Upper lobe of left lung (tissue), 4 donors: Measurements from ENCODE around the gene NKIRAS1.

Experiments used
- POLR2A ChIP-seq, 4 donors: fragments of 450-650 bp; IDR thresholded peaks; one replicate each; pipeline ENCODE4 v1.5.1; 2016 to 2017; ENCODE audit warnings: antibody characterized with exemption in 4 of 4, mild to moderate bottlenecking in 2 of 4
- POLR2AphosphoS5 ChIP-seq, 2 donors: sonication (generic); formaldehyde crosslinking; IDR thresholded peaks; one replicate each; pipeline ENCODE4 v1.5.1; 2017; ENCODE audit warnings: antibody characterized with exemption in 2 of 2
- TF ChIP-seq, protein P1 (sequence below), 6 experiments: fragments of 450-650 bp in 4 of 6; fragments of 200-600 bp in 2 of 6; sonication (generic) in 2 of 6; IDR thresholded peaks; one replicate each; pipeline ENCODE4 v1.5.1; 2016 to 2019; ENCODE audit warnings: antibody characterized with exemption in 6 of 6

DNA sequence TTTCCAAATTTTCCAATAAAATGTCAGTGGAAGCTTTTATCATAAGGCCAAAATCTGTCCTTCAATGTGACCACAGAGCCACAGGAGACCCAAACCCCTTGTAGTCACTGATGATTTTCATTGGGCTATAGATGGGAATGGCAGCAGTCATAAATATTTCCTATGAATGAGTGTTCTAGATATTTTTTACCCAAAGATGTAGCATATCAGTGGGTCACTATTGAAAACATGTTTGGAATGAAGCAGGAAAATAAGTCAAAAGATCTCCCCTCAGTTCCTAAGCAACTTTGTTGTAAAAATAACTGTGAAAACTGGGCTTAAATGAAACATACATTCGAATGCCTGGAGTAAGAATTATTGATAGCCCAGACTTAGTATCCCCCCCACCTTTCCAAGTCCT is 49.0 kb downstream of the NKIRAS1 start:
- TF ChIP-seq, protein P1, sequence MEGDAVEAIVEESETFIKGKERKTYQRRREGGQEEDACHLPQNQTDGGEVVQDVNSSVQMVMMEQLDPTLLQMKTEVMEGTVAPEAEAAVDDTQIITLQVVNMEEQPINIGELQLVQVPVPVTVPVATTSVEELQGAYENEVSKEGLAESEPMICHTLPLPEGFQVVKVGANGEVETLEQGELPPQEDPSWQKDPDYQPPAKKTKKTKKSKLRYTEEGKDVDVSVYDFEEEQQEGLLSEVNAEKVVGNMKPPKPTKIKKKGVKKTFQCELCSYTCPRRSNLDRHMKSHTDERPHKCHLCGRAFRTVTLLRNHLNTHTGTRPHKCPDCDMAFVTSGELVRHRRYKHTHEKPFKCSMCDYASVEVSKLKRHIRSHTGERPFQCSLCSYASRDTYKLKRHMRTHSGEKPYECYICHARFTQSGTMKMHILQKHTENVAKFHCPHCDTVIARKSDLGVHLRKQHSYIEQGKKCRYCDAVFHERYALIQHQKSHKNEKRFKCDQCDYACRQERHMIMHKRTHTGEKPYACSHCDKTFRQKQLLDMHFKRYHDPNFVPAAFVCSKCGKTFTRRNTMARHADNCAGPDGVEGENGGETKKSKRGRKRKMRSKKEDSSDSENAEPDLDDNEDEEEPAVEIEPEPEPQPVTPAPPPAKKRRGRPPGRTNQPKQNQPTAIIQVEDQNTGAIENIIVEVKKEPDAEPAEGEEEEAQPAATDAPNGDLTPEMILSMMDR (IDR thresholded peaks at IDR 0.05) = no peak
- TF ChIP-seq POLR2AphosphoS5 (IDR thresholded peaks at IDR 0.05) (no peak), POLR2A (IDR thresholded peaks at IDR 0.05) (no peak)
